Lower leg skin (tissue), 4 donors: ENCODE measurements around the gene DNASE1L3. TPM values are rescaled to one million over a fixed set of nuclear protein-coding genes. Genes with fewer than 3 reads are reported as not detected.

Experiments used
- DNase-seq, 2 donors: peaks; one replicate each; pipeline ENCODE4 v3.0.0-alpha.2; 2019; ENCODE audit warnings: low spot score in 2 of 2
- H3K4me3 ChIP-seq: fragments of 200-600 bp; sonication (generic); 2 replicates; pipeline ENCODE4 v1.5.1; 2017; ENCODE audit warnings: mild to moderate bottlenecking, low read depth; ENCODE audit not compliant: poor library complexity, severe bottlenecking
- POLR2A ChIP-seq, 2 donors: fragments of 450-650 bp; IDR thresholded peaks; one replicate each; pipeline ENCODE4 v1.6.1; 2016 to 2017; ENCODE audit warnings: antibody characterized with exemption in 2 of 2, mild to moderate bottlenecking in 1 of 2, moderate library complexity in 1 of 2
- WGBS, 2 donors: methylation state at CpG; one replicate each; pipeline ENCODE4 v1.1.5; 2018; 5-methylcytosine and 5-hydroxymethylcytosine counted together
- intact Hi-C: fragments of 100-400 bp; cut with DNase I; formaldehyde crosslinking; loops from one replicate; pipeline ENCODE4 v1.15.0; 2023; ENCODE audit warnings: low total_unique reads
- total RNA-seq, 4 donors: library from RNA; depleted of rRNA; stranded (reverse); fragments of >200 nt; gene quantifications; one replicate each; pipeline ENCODE4 v1.1.0, GENCODE V29; 2016
- TF ChIP-seq, protein P1 (sequence below), 3 donors: fragments of 450-650 bp; IDR thresholded peaks; one replicate each; pipeline ENCODE4 v1.5.1; 2016; ENCODE audit warnings: antibody characterized with exemption in 3 of 3, mild to moderate bottlenecking in 3 of 3, moderate library complexity in 2 of 3

The DNASE1L3 gene
- total RNA-seq, 4 donors from 2014 or later = 0.76 to 8.1 (median 3.1) TPM

DNA sequence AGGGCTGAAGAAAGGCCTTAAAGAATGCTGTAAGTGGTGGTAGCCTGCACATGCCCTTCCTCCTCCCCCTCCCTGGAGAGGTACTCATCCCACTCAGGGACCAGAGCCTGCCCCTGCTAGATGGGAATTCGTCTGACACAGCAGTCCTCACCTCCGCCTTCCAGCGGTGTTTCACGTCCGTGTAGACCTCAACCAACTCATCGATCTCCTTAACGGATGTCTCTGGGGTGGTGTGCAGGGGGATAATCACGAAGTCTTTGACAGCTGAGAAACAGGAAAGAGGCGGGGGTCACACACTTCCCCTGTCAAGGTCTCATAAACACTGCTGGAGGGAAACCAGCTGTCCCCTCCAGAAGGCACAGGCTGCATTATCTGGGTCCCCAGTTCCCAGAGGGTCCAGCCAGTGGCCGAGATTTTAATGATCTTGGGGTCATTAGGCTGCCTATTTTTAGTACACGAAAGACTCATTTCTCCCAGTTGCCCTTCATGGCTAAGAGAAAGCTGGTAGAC is 9.9 kb downstream of the DNASE1L3 start:
- TF ChIP-seq, protein P1, sequence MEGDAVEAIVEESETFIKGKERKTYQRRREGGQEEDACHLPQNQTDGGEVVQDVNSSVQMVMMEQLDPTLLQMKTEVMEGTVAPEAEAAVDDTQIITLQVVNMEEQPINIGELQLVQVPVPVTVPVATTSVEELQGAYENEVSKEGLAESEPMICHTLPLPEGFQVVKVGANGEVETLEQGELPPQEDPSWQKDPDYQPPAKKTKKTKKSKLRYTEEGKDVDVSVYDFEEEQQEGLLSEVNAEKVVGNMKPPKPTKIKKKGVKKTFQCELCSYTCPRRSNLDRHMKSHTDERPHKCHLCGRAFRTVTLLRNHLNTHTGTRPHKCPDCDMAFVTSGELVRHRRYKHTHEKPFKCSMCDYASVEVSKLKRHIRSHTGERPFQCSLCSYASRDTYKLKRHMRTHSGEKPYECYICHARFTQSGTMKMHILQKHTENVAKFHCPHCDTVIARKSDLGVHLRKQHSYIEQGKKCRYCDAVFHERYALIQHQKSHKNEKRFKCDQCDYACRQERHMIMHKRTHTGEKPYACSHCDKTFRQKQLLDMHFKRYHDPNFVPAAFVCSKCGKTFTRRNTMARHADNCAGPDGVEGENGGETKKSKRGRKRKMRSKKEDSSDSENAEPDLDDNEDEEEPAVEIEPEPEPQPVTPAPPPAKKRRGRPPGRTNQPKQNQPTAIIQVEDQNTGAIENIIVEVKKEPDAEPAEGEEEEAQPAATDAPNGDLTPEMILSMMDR (IDR thresholded peaks at IDR 0.05) = no peak
- TF ChIP-seq POLR2A (IDR thresholded peaks at IDR 0.05) = no peak
- H3K4me3 ChIP-seq = no peak overlapping the region
- intact Hi-C loops = no loop called here
- DNase-seq = no peak
- 70% methylated on average over 11 of the region's 11 CpGs for WGBS, 2 donors

GRCh38 chr3:58200121-58200709 is 10.6 kb downstream of the DNASE1L3 start:
- DNase-seq = no peak
- TF ChIP-seq POLR2A (IDR thresholded peaks at IDR 0.05) = no peak
- TF ChIP-seq, protein P1 (IDR thresholded peaks at IDR 0.05) = no peak
- intact Hi-C loops = no loop called here
- no peak overlapping the region for H3K4me3 ChIP-seq

- TF ChIP-seq, protein P1 (IDR thresholded peaks at IDR 0.05) = no peak
- TF ChIP-seq POLR2A (IDR thresholded peaks at IDR 0.05) = no peak
- no peak overlapping the region for H3K4me3 ChIP-seq
- no peak for DNase-seq
- intact Hi-C loops = no loop called here
These were observed 12.0 kb downstream of the DNASE1L3 start for GRCh38 chr3:58198804-58199203.

- DNase-seq = no peak
- TF ChIP-seq, protein P1 (IDR thresholded peaks at IDR 0.05) = no peak
- TF ChIP-seq POLR2A (IDR thresholded peaks at IDR 0.05) = no peak
- intact Hi-C loops = no loop called here
- 67 to 70% methylated on average over 8 of the region's 8 CpGs for WGBS, 2 donors
- H3K4me3 ChIP-seq = no peak overlapping the region
These were observed 12.4 kb downstream of the DNASE1L3 start for GRCh38 chr3:58198362-58198761.

GRCh38 chr3:58197588-58197987 is 13.2 kb downstream of the DNASE1L3 start:
- intact Hi-C loops = no loop called here
- 97 to 100% methylated on average over 10 of the region's 10 CpGs for WGBS, 2 donors
- TF ChIP-seq POLR2A (IDR thresholded peaks at IDR 0.05) = no peak
- TF ChIP-seq, protein P1 (IDR thresholded peaks at IDR 0.05) = no peak
- no peak for DNase-seq
- no peak overlapping the region for H3K4me3 ChIP-seq
